Fibroblast of the conjunctiva (primary cell): Measurements from ENCODE around the gene KIR2DL1.
"Not testable (repeated sequence)": the region's sequence is repeated elsewhere in the genome, so short reads cannot be mapped to it uniquely, and the experiment has no call there.

Experiments
- DNase-seq: peaks from one replicate; pipeline ENCODE4 v3.0.0-alpha.2; 2010; ENCODE audit warnings: low read depth

KIR2DL1 gene

DNA sequence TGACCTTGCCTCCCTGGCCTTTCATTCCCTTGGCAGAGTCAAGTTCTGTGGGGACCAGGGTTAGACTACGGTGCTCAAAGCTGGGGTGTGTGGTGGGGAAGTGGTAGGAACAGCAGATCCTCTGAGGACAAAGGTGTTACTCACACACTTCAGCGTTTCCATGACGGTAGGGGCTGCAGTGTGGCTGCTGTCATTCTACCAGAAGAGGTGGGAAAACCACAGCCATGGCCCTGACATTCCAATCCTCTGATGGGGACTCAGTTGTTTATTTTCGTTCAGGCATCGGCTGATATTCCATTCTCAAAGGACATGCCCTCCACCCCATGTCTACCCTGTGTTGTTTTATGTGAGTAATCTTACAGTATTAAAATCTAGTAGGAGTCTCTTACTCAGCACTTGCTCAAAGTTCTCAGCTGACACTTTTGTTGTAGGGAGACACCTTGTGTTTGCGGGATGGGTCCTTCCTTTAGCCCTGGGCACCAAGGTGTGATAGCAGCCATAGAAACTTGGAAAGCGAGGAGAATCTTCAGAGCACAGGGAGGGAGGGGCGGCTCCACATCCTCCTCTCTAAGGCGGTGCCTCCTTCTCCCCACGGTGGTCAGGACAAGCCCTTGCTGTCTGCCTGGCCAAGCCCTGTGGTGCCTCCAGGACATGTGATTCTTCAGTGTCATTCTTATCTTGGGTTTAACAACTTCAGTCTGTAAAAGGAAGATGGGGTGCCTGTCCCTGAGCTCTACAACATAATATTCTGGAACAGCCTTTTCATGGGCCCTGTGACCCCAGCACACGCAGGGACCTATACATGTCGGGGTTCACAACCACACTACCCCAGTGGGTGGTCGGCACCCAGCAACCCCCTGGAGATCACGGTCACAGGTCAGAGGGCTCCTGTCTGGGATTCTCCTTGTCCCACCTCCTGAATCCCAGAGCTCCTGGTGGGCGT, 1.7 kb downstream of the KIR2DL1 start:
- DNase-seq: not testable (repeated sequence)

- DNase-seq: not testable (repeated sequence)
Observed at GRCh38 chr19:54772666-54773065, 3.1 kb downstream of the KIR2DL1 start.

- not testable (repeated sequence) for DNase-seq
Observed at GRCh38 chr19:54775095-54775815, 5.7 kb downstream of the KIR2DL1 start.

- DNase-seq: not testable (repeated sequence)
Observed at GRCh38 chr19:54775830-54776229, 6.2 kb downstream of the KIR2DL1 start.

GRCh38 chr19:54777851-54778250, 8.3 kb downstream of the KIR2DL1 start:
- not testable (repeated sequence) for DNase-seq

- DNase-seq: not testable (repeated sequence)
Observed at GRCh38 chr19:54778896-54779295, 9.3 kb downstream of the KIR2DL1 start.

- not testable (repeated sequence) for DNase-seq
Observed at GRCh38 chr19:54782916-54783315, 13.3 kb downstream of the KIR2DL1 start.

GRCh38 chr19:54786091-54786723, 16.6 kb downstream of the KIR2DL1 start:
- not testable (repeated sequence) for DNase-seq

GRCh38 chr19:54788154-54788553, 18.6 kb downstream of the KIR2DL1 start:
- not testable (repeated sequence) for DNase-seq

GRCh38 chr19:54790711-54791110, 21.1 kb downstream of the KIR2DL1 start:
- no peak for DNase-seq

DNA sequence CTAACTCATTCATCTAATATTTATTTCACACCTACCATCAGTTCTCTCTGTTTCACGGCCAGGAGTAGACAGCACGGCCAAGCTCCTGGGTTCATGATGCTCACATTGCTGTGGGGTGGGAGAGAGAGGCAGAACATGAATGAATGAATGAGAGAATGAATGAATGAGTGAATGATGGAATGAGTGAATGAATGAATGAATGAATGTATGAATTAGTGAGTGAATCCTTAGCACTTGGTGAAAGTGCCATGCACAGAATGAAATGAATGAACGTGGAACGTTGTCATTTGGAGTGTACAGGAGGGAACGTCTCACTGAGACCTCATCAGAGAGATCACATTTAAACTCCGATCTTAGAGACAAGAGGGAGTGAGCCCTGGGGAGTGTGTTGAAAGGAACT, 21.9 kb downstream of the KIR2DL1 start:
- no peak for DNase-seq

- DNase-seq: no peak
Observed at GRCh38 chr19:54792814-54793213, 23.2 kb downstream of the KIR2DL1 start.

DNA sequence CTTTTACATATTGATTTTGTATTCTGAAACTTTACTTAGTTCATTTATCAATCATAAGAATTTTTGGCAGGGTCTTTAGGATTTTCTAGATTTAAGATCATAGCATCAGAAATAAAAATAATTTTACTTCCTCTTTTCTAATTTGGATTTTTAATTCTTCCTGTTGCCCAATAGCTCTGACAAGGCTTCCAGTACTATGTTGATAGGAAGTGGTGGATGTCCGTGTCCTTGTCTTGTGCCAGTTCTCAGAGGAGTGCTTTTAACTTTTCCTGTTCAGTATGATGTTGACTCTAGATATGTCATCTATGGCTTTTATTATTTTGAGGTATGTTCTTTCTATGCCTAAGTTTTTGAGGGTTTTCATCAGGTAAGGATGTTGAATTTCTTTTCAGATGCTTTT, 26.2 kb downstream of the KIR2DL1 start:
- DNase-seq: no peak

DNA sequence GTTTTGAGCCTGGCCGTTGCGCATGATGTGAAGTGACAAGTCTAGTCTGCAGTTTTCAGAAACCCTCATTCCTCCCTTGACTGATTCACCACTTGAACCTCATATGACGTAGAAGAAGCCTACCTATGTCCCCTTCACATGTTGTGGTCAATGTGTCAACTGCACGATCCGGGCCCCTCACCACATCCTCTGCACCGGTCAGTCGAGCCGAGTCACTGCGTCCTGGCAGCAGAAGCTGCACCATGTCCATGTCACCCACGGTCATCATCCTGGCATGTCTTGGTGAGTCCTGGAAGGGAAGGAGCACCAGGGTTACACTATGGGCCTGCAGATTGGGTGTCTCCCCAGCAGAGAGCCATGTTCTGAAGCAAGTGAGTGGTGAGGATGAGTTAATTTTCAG, 33.8 kb downstream of the KIR2DL1 start, which contains the start of gene KIR2DL4:
Gene KIR2DL4, plus strand, starts transcription at position 201 of the 400 bp plus-strand sequence. Its CDS starts 42 bp downstream, at position 243.
- DNase-seq: no peak

GRCh38 chr19:54804101-54804500, 34.5 kb downstream of the KIR2DL1 start:
- DNase-seq: no peak

DNA sequence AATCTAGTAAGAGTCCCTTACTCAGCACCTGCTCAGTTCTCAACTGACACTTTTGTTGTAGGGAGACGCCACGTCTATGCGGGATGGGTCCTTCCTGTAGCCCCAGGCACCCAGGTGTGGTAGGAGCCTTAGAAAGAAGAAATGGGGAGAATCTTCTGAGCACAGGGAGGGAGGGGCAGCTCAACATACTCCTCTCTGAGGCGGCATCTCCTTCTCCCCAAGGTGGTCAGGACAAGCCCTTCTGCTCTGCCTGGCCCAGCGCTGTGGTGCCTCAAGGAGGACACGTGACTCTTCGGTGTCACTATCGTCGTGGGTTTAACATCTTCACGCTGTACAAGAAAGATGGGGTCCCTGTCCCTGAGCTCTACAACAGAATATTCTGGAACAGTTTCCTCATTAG, 35.0 kb downstream of the KIR2DL1 start:
- no peak for DNase-seq

DNA sequence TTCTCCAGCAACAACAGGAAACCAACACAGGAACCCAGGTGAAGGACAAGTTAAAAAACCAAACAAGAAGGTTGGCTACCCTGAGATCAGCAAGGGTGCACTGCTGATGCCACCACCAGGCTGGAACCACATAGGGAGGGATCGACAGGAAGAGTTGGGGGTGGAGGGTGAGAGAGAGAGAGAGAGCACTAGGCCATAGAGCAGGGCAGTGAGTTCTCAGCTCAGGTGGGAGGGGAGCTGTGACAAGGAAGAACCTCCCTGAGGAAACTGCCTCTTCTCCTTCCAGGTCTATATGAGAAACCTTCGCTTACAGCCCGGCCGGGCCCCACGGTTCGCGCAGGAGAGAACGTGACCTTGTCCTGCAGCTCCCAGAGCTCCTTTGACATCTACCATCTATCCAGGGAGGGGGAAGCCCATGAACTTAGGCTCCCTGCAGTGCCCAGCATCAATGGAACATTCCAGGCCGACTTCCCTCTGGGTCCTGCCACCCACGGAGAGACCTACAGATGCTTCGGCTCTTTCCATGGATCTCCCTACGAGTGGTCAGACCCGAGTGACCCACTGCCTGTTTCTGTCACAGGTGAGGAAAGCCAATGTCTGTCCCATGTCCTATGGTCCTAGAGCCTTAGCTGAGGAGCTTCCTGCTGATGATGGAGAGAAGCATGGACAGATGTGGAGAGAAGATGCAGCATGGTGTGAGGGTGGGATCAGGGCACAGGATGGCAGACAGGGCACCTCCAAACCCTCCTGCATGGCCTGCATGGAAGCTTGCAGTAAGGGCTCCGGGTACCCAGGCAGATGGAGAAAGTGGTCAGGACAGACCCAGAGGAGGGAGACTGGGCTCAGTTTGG, 36.3 kb downstream of the KIR2DL1 start:
- DNase-seq: no peak

DNA sequence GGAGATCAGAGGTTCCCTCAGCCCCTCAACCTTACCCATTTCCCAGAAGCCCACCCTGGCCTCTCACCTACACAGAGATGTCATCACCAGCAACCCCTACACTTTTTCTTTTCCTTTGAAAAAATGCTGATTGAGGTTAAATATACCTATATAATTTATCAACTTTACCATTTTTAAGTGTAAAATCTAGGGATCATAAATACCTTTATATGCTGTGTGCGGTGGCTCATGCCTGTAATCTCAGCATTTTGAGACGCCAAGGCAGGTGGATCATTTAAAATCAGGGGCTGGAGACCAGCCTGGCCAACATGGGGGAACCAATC, 36.9 kb downstream of the KIR2DL1 start:
- DNase-seq: no peak

DNA sequence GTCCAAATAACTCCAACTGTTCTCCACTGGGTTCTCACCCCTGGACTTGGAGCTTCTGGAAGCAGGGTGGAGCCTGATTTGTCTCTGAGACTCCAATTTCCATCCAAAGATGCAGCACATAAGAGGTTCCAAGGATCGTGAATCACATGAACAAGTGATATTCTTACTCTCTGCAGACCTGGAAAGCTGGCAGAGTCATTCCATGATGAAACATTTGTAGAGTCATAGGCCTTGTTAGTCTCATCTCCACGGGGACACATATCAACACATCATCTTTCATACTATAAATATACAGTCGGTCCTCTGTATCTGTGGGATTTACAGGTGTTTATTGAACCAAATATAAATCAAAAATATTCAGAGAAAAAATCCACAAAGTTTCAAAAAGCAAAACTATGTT, 45.0 kb downstream of the KIR2DL1 start:
- not testable (repeated sequence) for DNase-seq

DNA sequence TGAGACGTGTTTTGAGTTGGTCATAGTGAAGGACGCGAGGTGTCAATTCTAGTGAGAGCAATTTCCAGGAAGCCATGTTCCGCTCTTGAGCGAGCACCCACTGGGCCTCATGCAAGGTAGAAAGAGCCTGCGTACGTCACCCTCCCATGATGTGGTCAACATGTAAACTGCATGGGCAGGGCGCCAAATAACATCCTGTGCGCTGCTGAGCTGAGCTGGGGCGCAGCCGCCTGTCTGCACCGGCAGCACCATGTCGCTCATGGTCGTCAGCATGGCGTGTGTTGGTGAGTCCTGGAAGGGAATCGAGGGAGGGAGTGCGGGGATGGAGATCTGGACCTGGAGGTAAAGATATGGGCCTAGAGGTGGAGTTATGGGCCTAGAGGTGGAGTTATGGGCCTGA, 46.7 kb downstream of the KIR2DL1 start, which contains the start of gene KIR3DL1:
Gene KIR3DL1, plus strand, starts transcription at position 218 of the 400 bp plus-strand sequence.
- DNase-seq: not testable (repeated sequence)
